H9 (cell line): Measurements from ENCODE around the gene CALN1. TPM values are rescaled to one million over a fixed set of nuclear protein-coding genes. Genes with fewer than 3 reads are reported as not detected.

Source experiments
- DNase-seq: peaks from one replicate; pipeline ENCODE4 v3.0.0-alpha.2; 2017
- H2AFZ ChIP-seq: one replicate; pipeline ENCODE4 v1.6.1; 2013; ENCODE audit warnings: mild to moderate bottlenecking, low read length, control low read depth, moderate library complexity
- H2AK5ac ChIP-seq: 2 replicates; pipeline ENCODE4 v1.6.1; 2013; ENCODE audit warnings: low read length, control low read depth, mixed read lengths; ENCODE audit not compliant: insufficient read length
- H2BK120ac ChIP-seq: one replicate; pipeline ENCODE4 v1.6.1; 2013; ENCODE audit warnings: low read depth, mild to moderate bottlenecking, low read length, control low read depth, inconsistent platforms; ENCODE audit not compliant: poor library complexity, severe bottlenecking
- H2BK12ac ChIP-seq: 2 replicates; pipeline ENCODE4 v1.6.1; 2013; ENCODE audit warnings: low read length, control low read depth, mixed read lengths, low read depth; ENCODE audit not compliant: insufficient read length
- H2BK15ac ChIP-seq: 2 replicates; pipeline ENCODE4 v1.6.1; 2013; ENCODE audit warnings: low read depth, low read length, control low read depth
- H2BK20ac ChIP-seq: one replicate; pipeline ENCODE4 v1.6.1; 2013; ENCODE audit warnings: low read depth, mild to moderate bottlenecking, low read length, control low read depth, inconsistent platforms; ENCODE audit not compliant: poor library complexity, severe bottlenecking
- H2BK5ac ChIP-seq: 2 replicates; pipeline ENCODE4 v1.6.1; 2013; ENCODE audit warnings: low read length, control low read depth, mixed read lengths; ENCODE audit not compliant: insufficient read length
- H3K14ac ChIP-seq: 2 replicates; pipeline ENCODE4 v1.6.1; 2013; ENCODE audit warnings: low read length, control low read depth; ENCODE audit not compliant: insufficient read depth
- H3K18ac ChIP-seq: 2 replicates; pipeline ENCODE4 v1.6.1; 2013; ENCODE audit warnings: low read depth, mild to moderate bottlenecking, mixed read lengths, low read length, control low read depth; ENCODE audit not compliant: insufficient read length
- H3K23ac ChIP-seq: 2 replicates; pipeline ENCODE4 v1.6.1; 2013; ENCODE audit warnings: low read length, control low read depth, mixed read lengths, low read depth; ENCODE audit not compliant: insufficient read length
- H3K23me2 ChIP-seq: 2 replicates; pipeline ENCODE4 v1.6.1; 2013; ENCODE audit warnings: low read depth, mild to moderate bottlenecking, mixed read lengths, low read length, control low read depth; ENCODE audit not compliant: insufficient read length, poor library complexity, severe bottlenecking
- H3K27ac ChIP-seq: 2 replicates; pipeline ENCODE4 v1.5.1; 2013; ENCODE audit warnings: low read length, control low read depth, mixed read lengths, low read depth; ENCODE audit not compliant: insufficient read length
- H3K27me3 ChIP-seq: 2 replicates; pipeline ENCODE4 v1.6.1; 2013; ENCODE audit warnings: low read length, control low read depth, inconsistent platforms; ENCODE audit not compliant: insufficient read depth
- H3K4ac ChIP-seq: 2 replicates; pipeline ENCODE4 v1.6.1; 2013; ENCODE audit warnings: low read depth, mild to moderate bottlenecking, control low read depth, inconsistent platforms, low read length, moderate library complexity
- H3K4me1 ChIP-seq: 2 replicates; pipeline ENCODE4 v1.6.1; 2013; ENCODE audit warnings: low read length, control low read depth, inconsistent platforms; ENCODE audit not compliant: insufficient read depth
- H3K4me2 ChIP-seq: 2 replicates; pipeline ENCODE4 v1.6.1; 2013; ENCODE audit warnings: low read length, control low read depth, mixed read lengths; ENCODE audit not compliant: insufficient read length, insufficient read depth
- H3K56ac ChIP-seq: 2 replicates; pipeline ENCODE4 v1.6.1; 2013; ENCODE audit warnings: low read depth, mild to moderate bottlenecking, mixed read lengths, low read length, control low read depth; ENCODE audit not compliant: insufficient read length
- H3K79me1 ChIP-seq: 2 replicates; pipeline ENCODE4 v1.6.1; 2013; ENCODE audit warnings: low read depth, mild to moderate bottlenecking, moderate library complexity, low read length, control low read depth, inconsistent platforms; ENCODE audit not compliant: insufficient read depth, poor library complexity, severe bottlenecking
- H3K79me2 ChIP-seq: 2 replicates; pipeline ENCODE4 v1.6.1; 2013; ENCODE audit warnings: low read length, control low read depth, inconsistent platforms; ENCODE audit not compliant: insufficient read depth
- H3K9ac ChIP-seq: 2 replicates; pipeline ENCODE4 v1.6.1; 2013; ENCODE audit warnings: low read length, control low read depth, mixed read lengths; ENCODE audit not compliant: insufficient read length; ENCODE audit errors: extremely low read depth
- H3K9me3 ChIP-seq: one replicate; pipeline ENCODE4 v1.6.1; 2013; ENCODE audit warnings: low read depth, low read length, inconsistent platforms; ENCODE audit not compliant: control insufficient read depth
- H3T11ph ChIP-seq: one replicate; pipeline ENCODE4 v1.6.1; 2013; ENCODE audit warnings: mild to moderate bottlenecking, low read length, control low read depth, inconsistent platforms
- H4K20me1 ChIP-seq: one replicate; pipeline ENCODE4 v1.6.1; 2013; ENCODE audit not compliant: control insufficient read depth, insufficient read length, insufficient read depth
- H4K5ac ChIP-seq: 2 replicates; pipeline ENCODE4 v1.6.1; 2013; ENCODE audit warnings: low read depth, mild to moderate bottlenecking, mixed read lengths, low read length, control low read depth; ENCODE audit not compliant: insufficient read length
- H4K8ac ChIP-seq: replicated peaks from 2 replicates; pipeline ENCODE4 v1.6.1; 2013; ENCODE audit warnings: low read length, control low read depth, mixed read lengths, low read depth; ENCODE audit not compliant: insufficient read length
- H4K91ac ChIP-seq: 2 replicates; pipeline ENCODE4 v1.6.1; 2013; ENCODE audit warnings: low read depth, mild to moderate bottlenecking, moderate library complexity, mixed read lengths, low read length, control low read depth; ENCODE audit not compliant: insufficient read length
- H3K27ac Mint-ChIP-seq, 3 experiments: 2 replicates in 2 of 3; 3 replicates in 1 of 3; pipeline ENCODE4 v1.8.0; 2020 to 2021; ENCODE audit warnings: mixed read lengths in 3 of 3, mild to moderate bottlenecking in 1 of 3, moderate library complexity in 1 of 3
- H3K27me3 Mint-ChIP-seq: 2 replicates; pipeline ENCODE4 v1.8.0; 2021; ENCODE audit warnings: low read depth, mild to moderate bottlenecking, moderate library complexity, mixed read lengths
- H3K36me3 Mint-ChIP-seq, 3 experiments: 2 replicates in 2 of 3; 3 replicates in 1 of 3; pipeline ENCODE4 v1.8.0; 2020 to 2021; ENCODE audit warnings: low read depth in 3 of 3, mixed read lengths in 3 of 3; ENCODE audit not compliant: insufficient read depth in 1 of 3
- H3K4me1 Mint-ChIP-seq, 2 experiments: 2 replicates each; pipeline ENCODE4 v1.8.0; 2020; ENCODE audit warnings: mixed read lengths in 2 of 2
- H3K4me3 Mint-ChIP-seq, 2 experiments: 2 replicates in 1 of 2; 3 replicates in 1 of 2; pipeline ENCODE4 v1.8.0; 2020 to 2021; ENCODE audit warnings: mild to moderate bottlenecking in 2 of 2, mixed read lengths in 2 of 2, moderate library complexity in 1 of 2
- H3K9me3 Mint-ChIP-seq, 2 experiments: 2 replicates in 1 of 2; 3 replicates in 1 of 2; pipeline ENCODE4 v1.8.0; 2020; ENCODE audit warnings: mild to moderate bottlenecking in 2 of 2, mixed read lengths in 2 of 2, moderate library complexity in 1 of 2
- WGBS: extraction: QIAGEN DNeasy Blood & Tissue Kit; methylation state at CpG from one replicate; pipeline ENCODE4 v1.1.7; 2013; ENCODE audit warnings: missing lambda C conversion rate, low lambda C conversion rate, mixed read lengths; ENCODE audit not compliant: insufficient read length; ENCODE audit errors: extremely low coverage; 5-methylcytosine and 5-hydroxymethylcytosine counted together
- total RNA-seq: library from RNA; stranded (reverse); gene quantifications from 2 replicates; pipeline ENCODE4 v1.2.1, GENCODE V29; 2021
- TF ChIP-seq, protein P1 (sequence below): fragments of 200-600 bp; sonication (generic); conservative IDR thresholded peaks from 3 replicates; pipeline ENCODE4 v1.8.0; 2021; ENCODE audit warnings: antibody characterized with exemption, mild to moderate bottlenecking

Gene CALN1
- total RNA-seq, 1 experiment from 2014 or later, result 2.8 TPM

DNA sequence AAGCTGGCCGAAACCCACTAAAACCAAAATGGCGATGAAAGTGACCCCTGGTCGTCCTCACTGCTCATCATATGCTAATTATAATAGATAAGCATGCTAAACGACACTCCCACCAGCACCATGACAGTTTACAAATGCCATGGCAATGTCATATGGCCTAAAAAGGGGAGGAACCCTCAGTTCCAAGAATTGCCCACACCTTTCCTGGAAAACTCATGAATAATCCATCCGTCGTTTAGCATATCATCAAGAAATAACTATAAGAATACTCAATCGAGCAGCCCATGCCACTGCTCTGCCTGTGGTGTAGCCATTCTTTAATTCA is 422.0 kb downstream of the CALN1 start:
- no CpG with 5 or more reads among the region's 7 CpGs for WGBS
- no peak overlapping the region for H2BK5ac ChIP-seq
- no peak overlapping the region for H3K23ac ChIP-seq

More for the DNA sequence above, 422.0 kb downstream of the CALN1 start:
- Histone ChIP-seq H2BK12ac (no peak overlapping the region), H3K4me1 (no peaks in the 10 kb centered on the region), H3K79me2 (no peaks in the 10 kb centered on the region), H3K14ac (no peak overlapping the region), H3K27ac (no peak overlapping the region), H2BK120ac (no peak overlapping the region), H3K23me2 (no peaks in the 10 kb centered on the region), H2BK20ac (no peak overlapping the region), H3K56ac (no peak overlapping the region), H3K27me3 (no peaks in the 10 kb centered on the region), H3K79me1 (no peaks in the 10 kb centered on the region), H3K4ac (no peak overlapping the region), H4K20me1 (no peaks in the 10 kb centered on the region), H3K18ac (no peak overlapping the region), H3K4me2 (no peak overlapping the region), H3K9me3 (no peaks in the 10 kb centered on the region), H4K91ac (no peak overlapping the region), H2AFZ (no peak overlapping the region), H2BK15ac (no peak overlapping the region), H2AK5ac (no peak overlapping the region), H4K5ac (no peak overlapping the region), H4K8ac (no peak overlapping the region), H3K9ac (no peak overlapping the region), H3T11ph (no peak overlapping the region)
- no peaks in the 10 kb centered on the region for H3K9me3 Mint-ChIP-seq
- no peak for DNase-seq
- no peaks in the 10 kb centered on the region for H3K36me3 Mint-ChIP-seq
- TF ChIP-seq, protein P1, sequence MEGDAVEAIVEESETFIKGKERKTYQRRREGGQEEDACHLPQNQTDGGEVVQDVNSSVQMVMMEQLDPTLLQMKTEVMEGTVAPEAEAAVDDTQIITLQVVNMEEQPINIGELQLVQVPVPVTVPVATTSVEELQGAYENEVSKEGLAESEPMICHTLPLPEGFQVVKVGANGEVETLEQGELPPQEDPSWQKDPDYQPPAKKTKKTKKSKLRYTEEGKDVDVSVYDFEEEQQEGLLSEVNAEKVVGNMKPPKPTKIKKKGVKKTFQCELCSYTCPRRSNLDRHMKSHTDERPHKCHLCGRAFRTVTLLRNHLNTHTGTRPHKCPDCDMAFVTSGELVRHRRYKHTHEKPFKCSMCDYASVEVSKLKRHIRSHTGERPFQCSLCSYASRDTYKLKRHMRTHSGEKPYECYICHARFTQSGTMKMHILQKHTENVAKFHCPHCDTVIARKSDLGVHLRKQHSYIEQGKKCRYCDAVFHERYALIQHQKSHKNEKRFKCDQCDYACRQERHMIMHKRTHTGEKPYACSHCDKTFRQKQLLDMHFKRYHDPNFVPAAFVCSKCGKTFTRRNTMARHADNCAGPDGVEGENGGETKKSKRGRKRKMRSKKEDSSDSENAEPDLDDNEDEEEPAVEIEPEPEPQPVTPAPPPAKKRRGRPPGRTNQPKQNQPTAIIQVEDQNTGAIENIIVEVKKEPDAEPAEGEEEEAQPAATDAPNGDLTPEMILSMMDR, result no peak
- no peaks in the 10 kb centered on the region for H3K27me3 Mint-ChIP-seq
- no peak overlapping the region for H3K4me3 Mint-ChIP-seq
- H3K27ac Mint-ChIP-seq, result no peak overlapping the region
- H3K4me1 Mint-ChIP-seq, result peaks cover 0 to 9% of the 10 kb centered on the region in 2 experiments; a peak in 3 of 4 replicates
